Choroid plexus epithelial cell (primary cell): Measurements from ENCODE around the gene AK6.
"Not testable (repeated sequence)": the region's sequence is repeated elsewhere in the genome, so short reads cannot be mapped to it uniquely, and the experiment has no call there.

Source experiments
- DNase-seq: peaks from one replicate; pipeline ENCODE4 v3.0.0-alpha.2; 2010; ENCODE audit warnings: low read depth
- H3K4me3 ChIP-seq: 2 replicates; pipeline ENCODE4 v1.5.1; 2011; ENCODE audit warnings: low read depth, mild to moderate bottlenecking, control low read depth, low read length, moderate library complexity
- TF ChIP-seq, protein P1 (sequence below): conservative IDR thresholded peaks from 2 replicates; pipeline ENCODE4 v1.5.1; 2011; ENCODE audit warnings: low read depth, mild to moderate bottlenecking, control low read depth, inconsistent platforms, low read length, moderate library complexity

Gene AK6

DNA sequence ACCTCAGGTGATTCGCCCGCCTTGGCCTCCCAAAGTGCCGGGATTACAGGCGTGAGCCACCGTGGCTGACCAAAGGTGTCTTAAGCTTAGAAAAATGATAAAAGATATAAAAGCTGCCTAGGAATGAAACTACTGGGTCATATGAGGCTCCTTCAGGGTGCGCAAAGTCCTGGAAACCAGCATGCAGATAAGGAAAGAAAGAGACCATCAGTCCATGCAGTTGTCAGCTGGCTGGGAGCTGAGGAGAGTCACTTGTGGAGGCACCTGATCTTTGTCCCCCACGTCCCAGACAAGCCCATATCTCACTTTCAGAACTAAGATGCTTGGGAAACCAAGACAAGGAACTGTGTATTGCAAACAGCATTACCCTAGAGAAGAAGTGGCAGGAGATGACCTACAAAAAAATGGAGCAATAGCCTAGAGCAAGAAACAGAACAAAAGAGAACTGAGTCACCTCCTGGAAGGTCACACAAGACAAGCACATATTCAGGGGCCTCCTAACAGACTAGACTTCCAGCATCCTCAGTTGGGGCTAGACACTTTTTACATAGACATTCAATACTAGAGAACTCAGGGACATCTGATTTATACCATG, 33.9 kb downstream of the AK6 start:
- TF ChIP-seq, protein P1, sequence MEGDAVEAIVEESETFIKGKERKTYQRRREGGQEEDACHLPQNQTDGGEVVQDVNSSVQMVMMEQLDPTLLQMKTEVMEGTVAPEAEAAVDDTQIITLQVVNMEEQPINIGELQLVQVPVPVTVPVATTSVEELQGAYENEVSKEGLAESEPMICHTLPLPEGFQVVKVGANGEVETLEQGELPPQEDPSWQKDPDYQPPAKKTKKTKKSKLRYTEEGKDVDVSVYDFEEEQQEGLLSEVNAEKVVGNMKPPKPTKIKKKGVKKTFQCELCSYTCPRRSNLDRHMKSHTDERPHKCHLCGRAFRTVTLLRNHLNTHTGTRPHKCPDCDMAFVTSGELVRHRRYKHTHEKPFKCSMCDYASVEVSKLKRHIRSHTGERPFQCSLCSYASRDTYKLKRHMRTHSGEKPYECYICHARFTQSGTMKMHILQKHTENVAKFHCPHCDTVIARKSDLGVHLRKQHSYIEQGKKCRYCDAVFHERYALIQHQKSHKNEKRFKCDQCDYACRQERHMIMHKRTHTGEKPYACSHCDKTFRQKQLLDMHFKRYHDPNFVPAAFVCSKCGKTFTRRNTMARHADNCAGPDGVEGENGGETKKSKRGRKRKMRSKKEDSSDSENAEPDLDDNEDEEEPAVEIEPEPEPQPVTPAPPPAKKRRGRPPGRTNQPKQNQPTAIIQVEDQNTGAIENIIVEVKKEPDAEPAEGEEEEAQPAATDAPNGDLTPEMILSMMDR: no peak
- DNase-seq: no peak
- H3K4me3 ChIP-seq: no peak overlapping the region

DNA sequence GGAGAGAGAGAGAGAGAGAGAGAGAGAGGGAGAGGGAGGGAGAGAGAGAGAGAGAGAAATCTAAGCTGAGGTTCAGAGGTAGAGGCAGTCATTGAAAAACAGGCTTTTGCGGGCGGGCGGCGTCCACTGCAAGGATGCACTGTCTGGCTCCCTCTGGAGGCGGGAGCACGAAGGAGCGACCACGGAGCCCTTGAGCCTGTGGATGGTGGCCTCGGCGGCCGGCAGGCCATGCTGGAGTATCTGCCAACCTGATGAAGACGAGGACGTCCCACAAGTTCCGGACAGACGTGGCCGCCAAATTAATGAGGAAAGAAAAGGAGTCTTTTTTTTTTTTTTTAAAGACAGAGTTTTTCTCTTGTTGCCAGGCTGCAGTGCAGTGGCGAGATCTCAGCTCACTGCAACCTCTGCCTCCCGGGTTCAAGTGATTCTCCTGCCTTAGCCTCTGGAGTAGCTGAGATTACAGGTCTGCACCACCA, 34.5 kb downstream of the AK6 start:
- TF ChIP-seq, protein P1: peak; percentile 90
- H3K4me3 ChIP-seq: peak overlapping the region; percentile 29
- DNase-seq: peak; percentile 88

DNA sequence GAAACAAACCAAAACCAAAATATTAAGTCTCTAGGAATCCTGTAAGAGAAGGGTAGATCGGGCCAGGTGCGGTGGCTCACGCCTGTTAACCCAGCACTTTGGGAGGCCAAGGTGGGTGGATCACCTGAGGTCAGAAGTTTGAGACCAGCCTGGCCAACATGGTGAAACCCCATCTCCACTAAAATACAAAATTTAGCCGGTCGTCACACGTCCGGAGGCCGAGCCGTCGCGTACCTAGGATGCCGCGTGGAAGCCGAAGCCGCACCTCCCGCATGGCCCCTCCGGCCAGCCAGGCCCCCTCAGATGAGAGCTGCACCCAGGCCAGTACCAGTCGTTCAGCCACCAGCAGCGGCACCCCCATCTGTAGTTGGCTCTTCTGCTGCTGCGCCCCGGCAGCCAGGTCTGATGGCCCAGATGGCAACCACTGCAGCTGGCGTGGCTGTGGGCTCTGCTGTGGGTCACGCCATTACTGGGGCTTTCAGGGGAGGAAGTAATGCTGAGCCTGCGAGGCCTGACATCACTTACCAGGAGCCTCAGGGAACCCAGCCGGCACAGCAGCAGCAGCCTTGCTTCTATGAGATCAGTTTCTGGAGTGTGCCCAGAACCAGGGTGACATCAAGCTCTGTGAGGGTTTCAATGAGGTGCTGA, 35.5 kb downstream of the AK6 start:
- DNase-seq, H3K4me3 ChIP-seq: not testable (repeated sequence)

DNA sequence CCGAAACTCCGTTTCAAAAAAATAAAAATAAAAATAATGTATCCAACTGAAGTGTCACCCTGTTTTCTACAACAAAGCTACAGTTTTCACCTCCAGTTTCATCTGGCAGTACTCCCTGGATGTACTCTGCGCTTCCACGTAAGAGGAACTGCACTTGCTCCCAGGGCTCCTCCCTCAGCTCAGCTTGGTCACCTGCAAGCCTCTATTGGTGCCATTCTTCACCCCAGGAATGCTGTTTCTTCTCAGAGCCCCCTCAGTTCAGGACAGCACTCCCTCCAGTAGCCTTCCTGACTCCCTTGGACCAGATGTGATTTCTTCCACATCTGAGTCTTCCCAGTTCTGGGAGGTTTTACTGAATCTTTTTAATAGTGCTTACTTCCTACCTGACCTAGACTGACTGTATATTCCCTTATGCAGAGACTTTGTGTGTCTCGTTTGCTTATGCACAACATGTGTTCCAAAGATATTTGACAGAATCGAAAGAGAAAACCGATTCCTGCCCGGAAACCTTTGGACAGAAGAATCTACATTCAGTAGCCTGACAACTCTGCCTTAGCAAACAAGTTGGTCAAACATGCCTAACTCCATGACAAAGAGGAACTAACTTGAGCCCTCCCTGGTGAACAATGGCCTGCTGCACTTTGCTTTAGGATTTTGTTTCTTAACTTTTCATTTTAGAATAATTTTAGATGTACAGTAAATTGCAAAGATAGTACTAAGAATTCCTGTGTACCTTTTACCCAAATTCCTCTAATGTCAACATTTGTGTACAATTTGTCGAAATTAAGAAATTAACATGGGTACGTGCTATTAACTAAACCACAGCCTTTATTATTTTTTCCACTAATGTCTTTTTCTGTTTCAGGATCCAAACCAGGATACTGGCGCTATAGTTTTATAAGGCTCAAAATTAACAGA, 37.5 kb downstream of the AK6 start:
- TF ChIP-seq, protein P1: no peak
- peak overlapping the region; percentile 89 for H3K4me3 ChIP-seq
- no peak for DNase-seq

DNA sequence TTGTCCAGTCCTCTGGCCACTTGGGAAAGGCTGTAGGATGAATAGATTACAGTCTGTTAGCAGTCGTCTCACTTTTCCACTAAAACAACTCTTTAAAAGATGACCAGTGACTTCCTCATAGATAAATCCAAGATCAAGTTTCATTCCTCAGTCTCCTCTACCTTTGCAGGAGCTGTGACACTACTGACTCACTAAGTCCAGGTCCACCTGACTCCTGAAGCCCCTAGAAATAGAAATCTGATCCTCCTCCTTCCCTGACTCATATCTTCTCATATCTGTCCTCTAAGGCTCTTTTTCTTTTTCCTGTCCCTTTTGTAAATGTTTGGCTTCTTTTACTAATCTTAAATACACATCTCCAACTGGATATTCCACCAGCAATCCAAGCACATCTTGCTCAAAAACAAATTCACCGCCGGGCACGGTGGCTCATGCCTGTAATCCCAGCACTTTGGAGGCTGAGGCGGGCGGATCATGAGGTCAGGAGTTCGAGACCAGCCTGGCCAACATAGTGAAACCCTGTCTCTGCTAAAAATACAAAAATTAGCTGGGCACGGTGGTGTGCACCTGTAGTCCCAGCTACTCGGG, 39.3 kb downstream of the AK6 start:
- no peak for DNase-seq
- H3K4me3 ChIP-seq: no peak overlapping the region
- TF ChIP-seq, protein P1: no peak

DNA sequence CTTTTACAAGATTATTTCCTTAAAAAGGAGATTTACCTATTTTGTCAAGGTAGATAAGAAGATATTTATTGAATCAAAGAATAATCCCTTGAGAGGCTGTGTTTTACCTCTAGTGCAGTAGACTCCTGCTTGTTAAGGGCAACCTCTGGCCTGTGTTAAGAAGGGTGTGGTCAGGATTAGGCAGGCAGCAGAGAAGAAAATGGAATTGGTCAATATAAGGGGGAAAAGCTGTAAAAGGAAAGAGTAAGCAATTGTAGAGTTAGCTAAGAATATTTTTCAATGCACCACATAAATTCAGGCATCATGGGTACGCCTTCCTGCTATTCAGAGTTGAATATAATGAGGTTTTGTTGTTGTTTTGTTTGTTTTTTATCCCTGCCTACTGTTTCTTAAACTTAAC, 43.0 kb downstream of the AK6 start:
- DNase-seq: no peak

More for the DNA sequence above, 43.0 kb downstream of the AK6 start:
- no peak overlapping the region for H3K4me3 ChIP-seq
- TF ChIP-seq, protein P1: no peak
